Adrenal gland (tissue), 12 donors: Measurements from ENCODE around the gene DDAH2. TPM values are rescaled to one million over a fixed set of nuclear protein-coding genes. Genes with fewer than 3 reads are reported as not detected.
"Not testable (repeated sequence)": the region's sequence is repeated elsewhere in the genome, so short reads cannot be mapped to it uniquely, and the experiment has no call there.

Experiments
- DNase-seq, 7 donors: peaks; one replicate each; pipeline ENCODE4 v3.0.0-alpha.2; 2019 to 2020
- H3K27ac ChIP-seq, 5 donors: fragments of 200-600 bp; sonication (generic) in 4 of 5; 1 replicate in 3 of 5; 2 replicates in 2 of 5; pipeline versions ENCODE4 v1.5.1 to v1.8.0; 2016 to 2020; ENCODE audit warnings: mild to moderate bottlenecking in 1 of 5
- H3K27me3 ChIP-seq: fragments of 200-600 bp; 2 replicates; pipeline ENCODE4 v1.8.0; 2021
- H3K36me3 ChIP-seq, 2 donors: fragments of 200-600 bp; replicated peaks in 1 of 2; 1 replicate in 1 of 2; 2 replicates in 1 of 2; pipeline versions ENCODE4 v1.5.1 to v1.8.0; 2018 to 2022
- H3K4me1 ChIP-seq, 2 donors: fragments of 200-600 bp; replicated peaks in 1 of 2; 1 replicate in 1 of 2; 2 replicates in 1 of 2; pipeline versions ENCODE4 v1.5.1 to v1.8.0; 2018 to 2021
- H3K4me3 ChIP-seq, 4 donors: fragments of 200-600 bp; sonication (generic) in 3 of 4; one replicate each; pipeline ENCODE4 v1.5.1; 2016 to 2018
- H3K9me3 ChIP-seq, 3 donors: fragments of 200-600 bp; sonication (generic) in 1 of 3; replicated peaks in 1 of 3; 1 replicate in 2 of 3; 2 replicates in 1 of 3; pipeline versions ENCODE4 v1.5.1 to v1.8.0; 2016 to 2021
- POLR2A ChIP-seq, 2 donors: fragments of 450-650 bp; IDR thresholded peaks; one replicate each; pipeline ENCODE4 v1.6.1; 2017; ENCODE audit warnings: antibody characterized with exemption in 2 of 2, mild to moderate bottlenecking in 2 of 2, moderate library complexity in 1 of 2
- WGBS, 4 donors: extraction: QIAGEN DNeasy Blood & Tissue Kit in 2 of 4; methylation state at CpG; one replicate each; pipeline versions ENCODE4 v1.1.5 to v1.1.7; 2013 to 2017; 5-methylcytosine and 5-hydroxymethylcytosine counted together
- intact Hi-C, 2 donors: fragments of 100-400 bp; cut with DNase I; formaldehyde crosslinking; loops; one replicate each; pipeline versions ENCODE4 v1.14.1 to v1.15.0; 2022 to 2023
- polyA plus RNA-seq, 3 donors: library from polyadenylated mRNA; stranded (reverse); fragments of 200-250 nt in 2 of 3; fragments of 350-450 nt in 1 of 3; fragmentation: Illumina TruSeq in 1 of 3; extraction: RNeasy Lipid Tissue Mini Kit (QIAGEN cat#74804) in 1 of 3; gene quantifications; one replicate each; pipeline ENCODE4 v1.2.3, GENCODE V29; 2013 to 2014
- total RNA-seq, 9 donors: library from RNA; depleted of rRNA in 4 of 9; stranded (reverse); fragments of >200 nt in 4 of 9; fragments of 120-200 nt in 1 of 9; fragmentation: NEBNext Ultra II Directional in 1 of 9; extraction: Animal tissue kit (Norgen Biotek cat#: 25700) in 1 of 9; gene quantifications; one replicate each; pipeline versions ENCODE4 v1.1.0 to v1.2.4, GENCODE V29; 2013 to 2023
- TF ChIP-seq, protein P1 (sequence below), 6 experiments: fragments of 450-650 bp in 4 of 6; fragments of 200-600 bp in 2 of 6; sonication (generic) in 1 of 6; IDR thresholded peaks; 1 replicate in 5 of 6; 2 replicates in 1 of 6; pipeline versions ENCODE4 v1.5.1 to v1.8.0; 2016 to 2021; ENCODE audit warnings: antibody characterized with exemption in 6 of 6, mild to moderate bottlenecking in 2 of 6, moderate library complexity in 1 of 6
- donor health status: healthy with polysubstance abuse.
- donor health status: Bipolar disorder and iron deficiency.
- donor health status: DM: yes; HTN: yes; CAD: no.
- donor health status: DM: no; HTN: no; CAD: no.
- donor health status: DM: no; HTN: no; CAD: no.
- donor health status: DM: yes; HTN: yes; CAD: no.

Gene DDAH2
- total and polyA plus RNA-seq, 12 donors, result 6.4 to 202 (median 33.1) TPM

DNA sequence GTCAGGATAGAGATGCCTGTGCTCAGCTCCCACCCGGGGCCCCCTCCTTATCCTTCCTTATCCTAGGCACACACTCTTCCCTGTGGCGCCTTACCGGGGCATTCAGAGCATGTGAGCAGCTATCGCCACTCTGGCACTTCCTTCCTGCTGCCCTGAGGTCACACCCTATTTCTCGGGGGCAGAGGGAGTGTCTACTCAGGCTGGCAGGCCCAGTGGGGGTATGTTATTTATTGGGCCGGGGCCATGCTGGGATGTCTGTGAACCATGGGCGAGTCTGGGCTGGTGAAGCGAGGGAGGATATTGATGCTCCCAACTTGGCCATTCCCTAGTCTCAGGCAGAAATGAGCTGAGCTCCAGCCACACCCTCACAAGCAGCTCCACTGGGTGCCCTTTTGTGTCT is 17.9 kb downstream of the DDAH2 start:
- intact Hi-C loops, result no loop called here
- WGBS, 4 donors, result 39 to 57% (median 54%) methylated on average over 5 to 8 of the region's 8 CpGs

GRCh38 chr6:31710523-31711219 is 18.4 kb downstream of the DDAH2 start:
- intact Hi-C loops, result no loop called here
- WGBS, 4 donors, result 55 to 65% (median 62%) methylated on average over 5 of the region's 5 CpGs
- DNase-seq, result no peak
- TF ChIP-seq POLR2A (IDR thresholded peaks at IDR 0.05), result no peak
- TF ChIP-seq, protein P1, sequence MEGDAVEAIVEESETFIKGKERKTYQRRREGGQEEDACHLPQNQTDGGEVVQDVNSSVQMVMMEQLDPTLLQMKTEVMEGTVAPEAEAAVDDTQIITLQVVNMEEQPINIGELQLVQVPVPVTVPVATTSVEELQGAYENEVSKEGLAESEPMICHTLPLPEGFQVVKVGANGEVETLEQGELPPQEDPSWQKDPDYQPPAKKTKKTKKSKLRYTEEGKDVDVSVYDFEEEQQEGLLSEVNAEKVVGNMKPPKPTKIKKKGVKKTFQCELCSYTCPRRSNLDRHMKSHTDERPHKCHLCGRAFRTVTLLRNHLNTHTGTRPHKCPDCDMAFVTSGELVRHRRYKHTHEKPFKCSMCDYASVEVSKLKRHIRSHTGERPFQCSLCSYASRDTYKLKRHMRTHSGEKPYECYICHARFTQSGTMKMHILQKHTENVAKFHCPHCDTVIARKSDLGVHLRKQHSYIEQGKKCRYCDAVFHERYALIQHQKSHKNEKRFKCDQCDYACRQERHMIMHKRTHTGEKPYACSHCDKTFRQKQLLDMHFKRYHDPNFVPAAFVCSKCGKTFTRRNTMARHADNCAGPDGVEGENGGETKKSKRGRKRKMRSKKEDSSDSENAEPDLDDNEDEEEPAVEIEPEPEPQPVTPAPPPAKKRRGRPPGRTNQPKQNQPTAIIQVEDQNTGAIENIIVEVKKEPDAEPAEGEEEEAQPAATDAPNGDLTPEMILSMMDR (IDR thresholded peaks at IDR 0.05), result no peak
- Histone ChIP-seq H3K9me3 (no peaks in the 10 kb centered on the region), H3K36me3 (no peaks in the 10 kb centered on the region), H3K4me1 (no peaks in the 10 kb centered on the region), H3K4me3 (no peak overlapping the region), H3K27ac (no peak overlapping the region), H3K27me3 (no peaks in the 10 kb centered on the region)

More for the DNA sequence above, 17.9 kb downstream of the DDAH2 start:
- Histone ChIP-seq H3K9me3 (no peaks in the 10 kb centered on the region), H3K36me3 (no peaks in the 10 kb centered on the region), H3K27ac (no peak overlapping the region), H3K4me3 (no peak overlapping the region), H3K4me1 (no peaks in the 10 kb centered on the region), H3K27me3 (no peaks in the 10 kb centered on the region)
- TF ChIP-seq POLR2A (IDR thresholded peaks at IDR 0.05), result no peak
- TF ChIP-seq, protein P1 (IDR thresholded peaks at IDR 0.05), result no peak
- no peak for DNase-seq

GRCh38 chr6:31709157-31709556 is 19.9 kb downstream of the DDAH2 start:
- H3K9me3 ChIP-seq, H3K27ac ChIP-seq, H3K36me3 ChIP-seq, H3K27me3 ChIP-seq, H3K4me1 ChIP-seq, H3K4me3 ChIP-seq, DNase-seq, intact Hi-C loops: not testable (repeated sequence)
- 79 to 94% (median 86%) methylated on average over 10 to 11 of the region's 11 CpGs for WGBS, 4 donors

DNA sequence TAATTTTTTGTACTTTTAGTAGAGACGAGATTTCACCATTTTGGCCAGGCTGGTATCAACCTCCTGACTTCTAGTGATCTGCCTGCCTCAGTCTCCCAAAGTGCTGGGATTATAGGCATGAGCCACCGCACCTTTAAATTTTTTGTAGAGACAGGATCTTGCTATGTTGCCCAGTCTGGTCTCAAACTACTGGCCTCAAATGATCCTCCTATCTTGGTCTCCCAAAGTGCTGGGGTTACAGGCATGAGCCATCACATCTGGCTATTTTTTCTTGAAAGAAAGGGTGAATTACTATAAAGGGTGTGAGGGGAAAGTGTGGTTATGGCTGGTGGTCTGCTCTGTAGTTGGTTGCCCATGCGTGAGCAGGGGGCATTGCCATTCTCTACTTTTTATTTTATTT is 20.9 kb downstream of the DDAH2 start:
- intact Hi-C loops, result no loop called here
- H3K27me3 ChIP-seq, result no peaks in the 10 kb centered on the region

More for the DNA sequence above, 20.9 kb downstream of the DDAH2 start:
- Histone ChIP-seq H3K4me1 (peaks cover 0 to 6% of the 10 kb centered on the region in 2 donors), H3K36me3 (no peaks in the 10 kb centered on the region), H3K4me3 (no peak overlapping the region), H3K9me3 (no peaks in the 10 kb centered on the region), H3K27ac (no peak overlapping the region)
- 86 to 92% (median 90%) methylated on average over 3 of the region's 3 CpGs for WGBS, 4 donors
- DNase-seq, result no peak
- TF ChIP-seq, protein P1 (IDR thresholded peaks at IDR 0.05), result no peak
- no peak for TF ChIP-seq POLR2A (IDR thresholded peaks at IDR 0.05)
